HG02610 (cell line): ENCODE measurements around the gene TMEM158.

Experiments
- ATAC-seq: cut with Tn5 transposase; IDR thresholded peaks from one replicate; pipeline ENCODE4 v1.9.1; 2021; ENCODE audit warnings: mild to moderate bottlenecking, moderate library complexity; ENCODE audit not compliant: unreplicated experiment

The TMEM158 gene

GRCh38 chr3:45205126-45205525 lies 21.0 kb downstream of the TMEM158 start:
- no peak for ATAC-seq

- no peak for ATAC-seq
Measured at GRCh38 chr3:45204136-45204535, 22.0 kb downstream of the TMEM158 start.

- ATAC-seq: no peak
Measured at GRCh38 chr3:45199837-45200648, 26.0 kb downstream of the TMEM158 start.

- ATAC-seq: no peak
Measured at GRCh38 chr3:45198264-45199260, 27.5 kb downstream of the TMEM158 start.

GRCh38 chr3:45194791-45195190 lies 31.3 kb downstream of the TMEM158 start:
- no peak for ATAC-seq

- ATAC-seq: no peak
Measured at GRCh38 chr3:45191924-45192417, 34.1 kb downstream of the TMEM158 start.

GRCh38 chr3:45191424-45191823 lies 34.7 kb downstream of the TMEM158 start:
- ATAC-seq: no peak

GRCh38 chr3:45188719-45189659 lies 37.1 kb downstream of the TMEM158 start:
- no peak for ATAC-seq

GRCh38 chr3:45187694-45188141 lies 38.4 kb downstream of the TMEM158 start:
- no peak for ATAC-seq

GRCh38 chr3:45186871-45187270 lies 39.2 kb downstream of the TMEM158 start:
- ATAC-seq: no peak

- ATAC-seq: no peak
Measured at GRCh38 chr3:45185461-45185860, 40.6 kb downstream of the TMEM158 start.

- ATAC-seq: no peak
Measured at GRCh38 chr3:45185052-45185451, 41.0 kb downstream of the TMEM158 start.

- no peak for ATAC-seq
Measured at GRCh38 chr3:45183872-45184262, 42.2 kb downstream of the TMEM158 start.

GRCh38 chr3:45182915-45183871 lies 42.9 kb downstream of the TMEM158 start:
- ATAC-seq: no peak

- no peak for ATAC-seq
Measured at GRCh38 chr3:45181496-45181895, 44.6 kb downstream of the TMEM158 start.

GRCh38 chr3:45180899-45181298 lies 45.2 kb downstream of the TMEM158 start:
- no peak for ATAC-seq

- no peak for ATAC-seq
Measured at GRCh38 chr3:45180051-45180450, 46.0 kb downstream of the TMEM158 start.

- ATAC-seq: no peak
Measured at GRCh38 chr3:45179163-45179562, 46.9 kb downstream of the TMEM158 start.
